Astrocyte of the cerebellum (primary cell): ENCODE results near the gene LRP1B.

Experiments used
- DNase-seq: peaks from one replicate; pipeline ENCODE4 v3.0.0-alpha.2; 2011; ENCODE audit warnings: low read depth
- H3K4me3 ChIP-seq: 2 replicates; pipeline ENCODE4 v1.5.1; 2011; ENCODE audit warnings: mild to moderate bottlenecking, low read depth, low read length, moderate library complexity
- CTCF ChIP-seq: IDR thresholded peaks from 2 replicates; pipeline ENCODE4 v1.5.1; 2012; ENCODE audit warnings: low read length, low read depth, moderate library complexity, mild to moderate bottlenecking; ENCODE audit errors: missing control alignments
- in situ Hi-C: cut with HindIII; loops from 2 replicates; pipeline ENCODE4 v1.10.0; 2017; ENCODE audit warnings: low sequenced_read_pairs

Gene LRP1B

GRCh38 chr2:141113301-141113700 lies 1017.5 kb downstream of the LRP1B start:
- in situ Hi-C loops = no loop called here
- no peak for TF ChIP-seq CTCF
- no peak overlapping the region for H3K4me3 ChIP-seq
- no peak for DNase-seq

- H3K4me3 ChIP-seq = no peak overlapping the region
- in situ Hi-C loops = no loop called here
- TF ChIP-seq CTCF = no peak
- no peak for DNase-seq
These were observed 1021.2 kb downstream of the LRP1B start for GRCh38 chr2:141109633-141110032.

GRCh38 chr2:141105763-141106162 lies 1025.1 kb downstream of the LRP1B start:
- DNase-seq = peak; percentile 16
- in situ Hi-C loops = no loop called here
- no peak for TF ChIP-seq CTCF
- H3K4me3 ChIP-seq = no peak overlapping the region

GRCh38 chr2:141103216-141103615 lies 1027.6 kb downstream of the LRP1B start:
- no peak overlapping the region for H3K4me3 ChIP-seq
- no peak for DNase-seq
- TF ChIP-seq CTCF = no peak
- in situ Hi-C loops = no loop called here

- no peak for DNase-seq
- TF ChIP-seq CTCF = no peak
- in situ Hi-C loops = no loop called here
These were observed 1051.6 kb downstream of the LRP1B start for GRCh38 chr2:141079231-141079630.

GRCh38 chr2:141075753-141076152 lies 1055.1 kb downstream of the LRP1B start:
- TF ChIP-seq CTCF = no peak
- H3K4me3 ChIP-seq = no peak overlapping the region
- in situ Hi-C loops = no loop called here
- DNase-seq = no peak

More at GRCh38 chr2:141079231-141079630, 1051.6 kb downstream of the LRP1B start:
- no peak overlapping the region for H3K4me3 ChIP-seq
